HUES48 (cell line): ENCODE measurements around the gene MTNR1B.

Experiments
- H3K27ac ChIP-seq: one replicate; pipeline ENCODE4 v1.7.0; 2013; ENCODE audit warnings: low read depth, low read length, inconsistent platforms
- H3K27me3 ChIP-seq: 2 replicates; pipeline ENCODE4 v1.6.1; 2013; ENCODE audit warnings: mild to moderate bottlenecking, low read length; ENCODE audit not compliant: control insufficient read depth, insufficient read depth
- H3K36me3 ChIP-seq: 2 replicates; pipeline ENCODE4 v1.6.1; 2013; ENCODE audit warnings: low read length; ENCODE audit not compliant: control insufficient read depth, insufficient read depth
- H3K4me1 ChIP-seq: 2 replicates; pipeline ENCODE4 v1.6.1; 2013; ENCODE audit warnings: mild to moderate bottlenecking, low read length; ENCODE audit not compliant: control insufficient read depth, insufficient read depth
- H3K4me3 ChIP-seq: 2 replicates; pipeline ENCODE4 v1.5.1; 2013; ENCODE audit warnings: mild to moderate bottlenecking, low read depth, low read length
- H3K9ac ChIP-seq: 2 replicates; pipeline ENCODE4 v1.6.1; 2013; ENCODE audit warnings: mild to moderate bottlenecking, low read depth, low read length, moderate library complexity
- H3K9me3 ChIP-seq: 2 replicates; pipeline ENCODE4 v1.6.1; 2013; ENCODE audit warnings: low read length; ENCODE audit not compliant: control insufficient read depth, insufficient read depth

The MTNR1B gene

DNA sequence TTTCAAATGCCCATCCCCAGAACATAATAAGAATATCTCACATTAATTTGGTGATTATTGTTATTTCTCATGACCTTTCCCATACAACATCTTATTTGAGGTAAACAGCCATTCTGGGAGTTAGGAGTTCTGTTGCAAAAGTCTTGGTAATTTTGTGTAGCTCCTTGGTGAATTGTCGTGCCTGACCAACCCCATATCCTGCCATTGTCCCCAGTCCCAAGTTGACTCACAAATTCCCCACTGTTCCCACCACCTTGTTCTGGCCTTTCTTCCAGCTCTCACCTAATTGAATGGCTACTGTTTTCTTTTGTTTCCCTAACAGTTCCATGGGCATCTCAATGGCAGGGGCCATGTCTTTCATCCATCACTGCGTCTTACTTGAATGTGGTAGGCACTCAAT is 8.0 kb downstream of the MTNR1B start:
- Histone ChIP-seq H3K27ac (no peak overlapping the region), H3K27me3 (no peaks in the 10 kb centered on the region), H3K4me1 (no peaks in the 10 kb centered on the region), H3K36me3 (no peaks in the 10 kb centered on the region), H3K9ac (no peak overlapping the region), H3K9me3 (no peaks in the 10 kb centered on the region), H3K4me3 (no peak overlapping the region)

GRCh38 chr11:92978271-92979111 is 9.0 kb downstream of the MTNR1B start:
- no peak overlapping the region for H3K27ac ChIP-seq
- H3K9me3 ChIP-seq = no peaks in the 10 kb centered on the region
- no peaks in the 10 kb centered on the region for H3K27me3 ChIP-seq
- no peaks in the 10 kb centered on the region for H3K36me3 ChIP-seq
- no peak overlapping the region for H3K4me3 ChIP-seq
- H3K9ac ChIP-seq = no peak overlapping the region
- no peaks in the 10 kb centered on the region for H3K4me1 ChIP-seq

DNA sequence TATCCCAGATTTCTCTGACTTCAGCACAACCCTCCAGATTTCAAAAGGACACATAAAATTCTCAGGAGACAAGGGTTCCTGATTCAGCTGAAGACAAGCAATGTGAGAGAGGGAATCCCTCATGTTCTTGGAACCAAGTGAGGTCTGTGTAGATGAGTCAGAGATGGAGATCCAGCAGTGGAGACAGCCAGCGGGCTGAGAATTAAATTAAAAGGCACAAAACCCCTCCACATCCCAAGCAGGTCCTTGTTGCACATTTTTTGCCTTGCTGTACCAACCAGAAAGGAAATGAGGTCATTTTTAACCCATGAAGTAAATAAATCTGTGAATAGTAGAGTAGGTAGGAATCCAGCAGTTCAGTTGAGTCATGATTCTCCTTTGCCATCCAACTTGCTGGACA is 9.7 kb downstream of the MTNR1B start:
- Histone ChIP-seq H3K27ac (no peak overlapping the region), H3K4me1 (no peaks in the 10 kb centered on the region), H3K9ac (no peak overlapping the region), H3K36me3 (no peaks in the 10 kb centered on the region), H3K9me3 (no peaks in the 10 kb centered on the region), H3K4me3 (no peak overlapping the region), H3K27me3 (no peaks in the 10 kb centered on the region)

- no peak overlapping the region for H3K27ac ChIP-seq
Observed at GRCh38 chr11:92980312-92980711, 10.9 kb downstream of the MTNR1B start.

DNA sequence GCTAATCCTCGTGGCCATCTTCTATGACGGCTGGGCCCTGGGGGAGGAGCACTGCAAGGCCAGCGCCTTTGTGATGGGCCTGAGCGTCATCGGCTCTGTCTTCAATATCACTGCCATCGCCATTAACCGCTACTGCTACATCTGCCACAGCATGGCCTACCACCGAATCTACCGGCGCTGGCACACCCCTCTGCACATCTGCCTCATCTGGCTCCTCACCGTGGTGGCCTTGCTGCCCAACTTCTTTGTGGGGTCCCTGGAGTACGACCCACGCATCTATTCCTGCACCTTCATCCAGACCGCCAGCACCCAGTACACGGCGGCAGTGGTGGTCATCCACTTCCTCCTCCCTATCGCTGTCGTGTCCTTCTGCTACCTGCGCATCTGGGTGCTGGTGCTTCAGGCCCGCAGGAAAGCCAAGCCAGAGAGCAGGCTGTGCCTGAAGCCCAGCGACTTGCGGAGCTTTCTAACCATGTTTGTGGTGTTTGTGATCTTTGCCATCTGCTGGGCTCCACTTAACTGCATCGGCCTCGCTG is 12.1 kb downstream of the MTNR1B start:
- Histone ChIP-seq H3K36me3 (no peaks in the 10 kb centered on the region), H3K27me3 (no peaks in the 10 kb centered on the region), H3K27ac (no peak overlapping the region), H3K9me3 (no peaks in the 10 kb centered on the region), H3K4me1 (no peaks in the 10 kb centered on the region), H3K4me3 (no peak overlapping the region), H3K9ac (no peak overlapping the region)

More at GRCh38 chr11:92980312-92980711, 10.9 kb downstream of the MTNR1B start:
- Histone ChIP-seq H3K4me1 (no peaks in the 10 kb centered on the region), H3K36me3 (no peaks in the 10 kb centered on the region), H3K4me3 (no peak overlapping the region), H3K9me3 (no peaks in the 10 kb centered on the region), H3K9ac (no peak overlapping the region), H3K27me3 (no peaks in the 10 kb centered on the region)

DNA sequence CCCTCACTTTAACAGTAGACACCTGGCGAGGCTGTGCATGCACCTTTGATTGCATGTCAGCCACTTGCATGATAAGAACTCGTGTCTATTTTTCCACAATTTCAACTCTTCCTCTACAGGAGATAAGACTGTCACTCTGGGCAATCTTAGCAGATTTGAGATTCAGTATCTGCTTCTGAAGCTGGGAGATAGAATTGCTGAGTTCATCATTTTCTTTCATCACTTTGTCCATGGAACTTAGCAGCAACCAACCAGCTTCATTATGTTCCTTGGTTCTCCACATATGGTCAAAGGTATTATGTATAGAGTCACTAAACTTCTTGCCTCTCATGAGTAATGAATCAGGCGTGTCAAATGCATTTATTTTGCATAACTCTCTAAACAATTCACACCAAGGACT is 17.1 kb downstream of the MTNR1B start:
- Histone ChIP-seq H3K4me1 (no peaks in the 10 kb centered on the region), H3K27ac (no peak overlapping the region), H3K27me3 (no peaks in the 10 kb centered on the region), H3K9me3 (no peaks in the 10 kb centered on the region; the same call in 1 of the 2 replicates), H3K9ac (no peak overlapping the region), H3K4me3 (no peak overlapping the region), H3K36me3 (no peaks in the 10 kb centered on the region)

GRCh38 chr11:92993004-92993403 is 23.6 kb downstream of the MTNR1B start:
- Histone ChIP-seq H3K9ac (no peak overlapping the region), H3K9me3 (no peaks in the 10 kb centered on the region; the same call in 1 of the 2 replicates), H3K36me3 (no peaks in the 10 kb centered on the region)

GRCh38 chr11:93000511-93001476 is 31.3 kb downstream of the MTNR1B start:
- no peak overlapping the region for H3K27ac ChIP-seq
- H3K27me3 ChIP-seq = no peaks in the 10 kb centered on the region
- no peak overlapping the region for H3K9ac ChIP-seq
- H3K4me3 ChIP-seq = no peak overlapping the region
- no peaks in the 10 kb centered on the region for H3K36me3 ChIP-seq
- no peaks in the 10 kb centered on the region for H3K4me1 ChIP-seq
- no peaks in the 10 kb centered on the region for H3K9me3 ChIP-seq

More at GRCh38 chr11:92993004-92993403, 23.6 kb downstream of the MTNR1B start:
- Histone ChIP-seq H3K27ac (no peak overlapping the region), H3K4me1 (no peaks in the 10 kb centered on the region), H3K4me3 (no peak overlapping the region), H3K27me3 (no peaks in the 10 kb centered on the region)

- Histone ChIP-seq H3K9ac (no peak overlapping the region), H3K27me3 (no peaks in the 10 kb centered on the region), H3K36me3 (no peaks in the 10 kb centered on the region), H3K9me3 (no peaks in the 10 kb centered on the region), H3K4me3 (no peak overlapping the region), H3K4me1 (no peaks in the 10 kb centered on the region), H3K27ac (no peak overlapping the region)
Observed at GRCh38 chr11:93001806-93002205, 32.4 kb downstream of the MTNR1B start.

- Histone ChIP-seq H3K4me3 (no peak overlapping the region), H3K4me1 (no peaks in the 10 kb centered on the region), H3K9me3 (no peaks in the 10 kb centered on the region), H3K9ac (no peak overlapping the region), H3K27ac (no peak overlapping the region), H3K27me3 (no peaks in the 10 kb centered on the region), H3K36me3 (no peaks in the 10 kb centered on the region)
Observed at GRCh38 chr11:93002380-93002779, 32.9 kb downstream of the MTNR1B start.
